WERI-Rb-1 (cell line): ENCODE results near the gene SETD3.
A peak's percentile ranks its signal among the peaks of the same experiment; 100 is the strongest.

Source experiments
- DNase-seq: peaks from one replicate; pipeline ENCODE4 v3.0.0-alpha.2; 2020
- H3K27ac ChIP-seq: fragments of 250-450 bp; sonication (Bioruptor Pico); 2 replicates; pipeline ENCODE4 v1.5.1; 2020; ENCODE audit warnings: mild to moderate bottlenecking, moderate library complexity
- H3K27me3 ChIP-seq: fragments of 250-450 bp; sonication (Bioruptor Pico); 2 replicates; pipeline ENCODE4 v1.5.1; 2021; ENCODE audit warnings: mild to moderate bottlenecking, low read depth, moderate library complexity; ENCODE audit not compliant: insufficient read depth, severe bottlenecking
- H3K36me3 ChIP-seq: fragments of 250-450 bp; sonication (Bioruptor Pico); 2 replicates; pipeline ENCODE4 v1.5.1; 2020; ENCODE audit warnings: mild to moderate bottlenecking, moderate library complexity
- H3K4me3 ChIP-seq: 2 replicates; pipeline ENCODE4 v1.5.1; 2011; ENCODE audit warnings: low read depth, mild to moderate bottlenecking, control low read depth, low read length
- H3K9me3 ChIP-seq: fragments of 250-450 bp; sonication (Bioruptor Pico); 2 replicates; pipeline ENCODE4 v1.5.1; 2021; ENCODE audit warnings: mild to moderate bottlenecking, moderate library complexity; ENCODE audit not compliant: severe bottlenecking
- TF ChIP-seq, protein P1 (sequence below): IDR thresholded peaks from 2 replicates; pipeline ENCODE4 v1.5.1; 2011; ENCODE audit warnings: low read depth, mild to moderate bottlenecking, control low read depth, inconsistent platforms, low read length

Gene SETD3

DNA sequence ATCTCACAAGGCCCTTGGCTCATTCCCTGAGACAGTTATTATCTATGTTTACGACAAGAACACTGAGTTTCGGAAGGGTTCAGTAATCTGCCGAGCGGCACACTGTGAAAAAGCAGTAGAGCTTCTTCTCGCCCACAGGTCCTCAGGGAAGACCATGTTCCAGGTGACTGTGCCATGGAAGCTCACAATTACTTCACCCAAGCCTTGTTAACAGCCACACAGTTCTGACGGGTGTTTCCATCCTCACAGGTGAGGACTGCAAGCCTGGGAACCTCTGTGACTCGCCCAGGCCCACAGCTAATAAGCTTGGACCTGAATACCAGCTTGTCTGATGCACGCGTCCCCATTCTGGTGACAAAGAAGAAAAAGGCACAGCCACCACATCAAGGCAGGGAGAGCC is 15.4 kb downstream of the SETD3 start:
- peaks cover 30% of the 10 kb centered on the region for H3K36me3 ChIP-seq
- H3K4me3 ChIP-seq: no peak overlapping the region

DNA sequence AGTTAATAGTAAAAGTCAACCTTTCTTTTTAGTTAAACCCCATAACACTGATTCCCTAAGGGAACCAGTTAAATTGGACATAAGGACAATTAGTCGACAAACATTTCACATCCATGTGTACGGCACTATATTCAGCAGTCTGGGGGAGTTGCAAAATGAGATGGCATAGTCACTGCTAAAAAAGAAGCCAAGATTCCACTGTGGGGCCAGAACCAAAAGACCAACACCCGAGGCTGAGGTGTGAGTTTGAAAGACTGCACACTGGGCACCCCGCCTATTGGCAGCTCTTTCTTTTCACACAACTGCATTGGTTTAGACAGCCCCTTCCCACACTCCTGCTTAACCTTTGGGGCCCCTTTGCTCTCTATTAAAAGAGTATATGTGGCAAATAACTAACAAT is 16.7 kb downstream of the SETD3 start:
- Histone ChIP-seq H3K9me3 (no peaks in the 10 kb centered on the region), H3K4me3 (no peak overlapping the region), H3K36me3 (peaks cover 34% of the 10 kb centered on the region), H3K27ac (no peak overlapping the region), H3K27me3 (no peaks in the 10 kb centered on the region)
- DNase-seq: no peak
- TF ChIP-seq, protein P1, sequence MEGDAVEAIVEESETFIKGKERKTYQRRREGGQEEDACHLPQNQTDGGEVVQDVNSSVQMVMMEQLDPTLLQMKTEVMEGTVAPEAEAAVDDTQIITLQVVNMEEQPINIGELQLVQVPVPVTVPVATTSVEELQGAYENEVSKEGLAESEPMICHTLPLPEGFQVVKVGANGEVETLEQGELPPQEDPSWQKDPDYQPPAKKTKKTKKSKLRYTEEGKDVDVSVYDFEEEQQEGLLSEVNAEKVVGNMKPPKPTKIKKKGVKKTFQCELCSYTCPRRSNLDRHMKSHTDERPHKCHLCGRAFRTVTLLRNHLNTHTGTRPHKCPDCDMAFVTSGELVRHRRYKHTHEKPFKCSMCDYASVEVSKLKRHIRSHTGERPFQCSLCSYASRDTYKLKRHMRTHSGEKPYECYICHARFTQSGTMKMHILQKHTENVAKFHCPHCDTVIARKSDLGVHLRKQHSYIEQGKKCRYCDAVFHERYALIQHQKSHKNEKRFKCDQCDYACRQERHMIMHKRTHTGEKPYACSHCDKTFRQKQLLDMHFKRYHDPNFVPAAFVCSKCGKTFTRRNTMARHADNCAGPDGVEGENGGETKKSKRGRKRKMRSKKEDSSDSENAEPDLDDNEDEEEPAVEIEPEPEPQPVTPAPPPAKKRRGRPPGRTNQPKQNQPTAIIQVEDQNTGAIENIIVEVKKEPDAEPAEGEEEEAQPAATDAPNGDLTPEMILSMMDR: no peak

More for the DNA sequence above, 15.4 kb downstream of the SETD3 start:
- Histone ChIP-seq H3K27ac (no peak overlapping the region), H3K9me3 (no peaks in the 10 kb centered on the region), H3K27me3 (no peaks in the 10 kb centered on the region)
- no peak for DNase-seq
- TF ChIP-seq, protein P1: no peak

DNA sequence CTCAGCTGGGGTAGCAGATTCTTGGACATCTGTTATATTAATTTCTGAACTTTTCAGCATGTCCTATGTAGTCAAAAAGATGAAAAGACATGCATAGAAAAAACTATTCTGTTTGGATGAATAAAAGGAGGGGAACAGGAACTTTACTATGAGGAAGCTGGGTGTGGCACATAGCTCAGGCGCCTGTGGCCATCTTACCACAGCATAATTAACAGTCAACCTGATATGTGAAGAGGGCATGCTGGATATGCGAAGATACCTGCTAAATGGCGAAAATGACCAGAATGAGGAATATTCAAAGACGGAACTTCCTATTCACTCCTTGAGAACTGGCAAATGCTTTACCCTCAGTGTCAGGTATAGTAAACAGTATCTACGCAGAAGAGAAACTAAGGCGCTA is 18.4 kb downstream of the SETD3 start:
- Histone ChIP-seq H3K4me3 (no peak overlapping the region), H3K9me3 (no peaks in the 10 kb centered on the region), H3K27ac (no peak overlapping the region), H3K27me3 (no peaks in the 10 kb centered on the region), H3K36me3 (peaks cover 48% of the 10 kb centered on the region)
- TF ChIP-seq, protein P1: no peak
- DNase-seq: no peak

DNA sequence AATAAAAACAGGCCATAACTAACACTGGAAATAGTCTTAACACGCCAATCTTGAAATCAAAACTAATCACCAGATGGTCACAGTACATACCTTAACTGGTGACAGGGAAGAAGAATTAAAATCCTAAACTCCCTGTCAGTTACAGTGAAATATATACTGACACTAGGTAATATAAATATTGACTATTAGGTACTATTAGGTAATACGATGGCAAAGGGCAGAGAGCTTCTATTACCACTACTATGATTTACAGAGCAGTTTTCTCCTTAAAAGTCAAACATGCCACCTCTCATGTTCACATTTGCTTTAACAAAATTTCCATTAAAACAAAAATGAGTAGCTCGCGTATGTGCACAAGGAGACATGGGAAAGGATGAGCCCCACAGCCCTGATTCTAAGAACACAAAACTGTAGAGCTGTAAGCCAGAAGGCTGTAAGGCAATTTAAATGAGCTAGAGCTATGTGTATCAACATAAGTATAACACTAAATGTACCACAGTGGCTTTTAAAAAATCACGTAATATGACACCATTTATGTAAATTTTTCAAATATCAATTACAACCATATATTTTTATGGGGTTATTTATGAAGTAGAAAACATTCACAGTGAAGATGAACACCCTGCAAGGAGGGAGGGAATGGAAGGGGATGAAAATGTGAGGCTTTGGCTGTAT is 19.1 kb downstream of the SETD3 start:
- TF ChIP-seq, protein P1: no peak
- DNase-seq: no peak
- Histone ChIP-seq H3K9me3 (no peaks in the 10 kb centered on the region), H3K4me3 (no peak overlapping the region), H3K27ac (no peak overlapping the region), H3K27me3 (no peaks in the 10 kb centered on the region), H3K36me3 (peaks cover 53% of the 10 kb centered on the region)

DNA sequence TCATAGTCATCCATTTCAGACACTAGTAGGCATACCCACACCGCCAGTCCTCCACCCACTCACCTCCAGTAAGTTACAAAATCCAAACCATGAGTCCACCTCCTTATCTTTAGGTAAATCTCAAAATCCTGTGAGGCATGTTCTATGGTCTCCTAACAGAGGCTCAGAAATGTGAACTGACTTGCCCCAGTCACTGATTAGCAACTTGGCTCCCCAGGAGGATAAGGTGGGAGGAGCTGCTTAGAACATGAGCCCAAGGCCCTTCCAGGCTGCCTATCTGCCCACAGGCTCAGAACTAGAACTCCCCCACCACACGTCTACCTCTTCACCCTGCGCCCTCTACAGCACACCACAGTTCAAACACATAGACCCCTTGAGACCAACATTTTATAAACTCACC is 19.9 kb downstream of the SETD3 start:
- Histone ChIP-seq H3K27me3 (no peaks in the 10 kb centered on the region), H3K27ac (no peak overlapping the region), H3K9me3 (no peaks in the 10 kb centered on the region), H3K4me3 (no peak overlapping the region), H3K36me3 (peaks cover 55% of the 10 kb centered on the region)
- TF ChIP-seq, protein P1: peak; percentile 25; the same call in 1 of the 2 replicates
- peak; percentile 41 for DNase-seq

DNA sequence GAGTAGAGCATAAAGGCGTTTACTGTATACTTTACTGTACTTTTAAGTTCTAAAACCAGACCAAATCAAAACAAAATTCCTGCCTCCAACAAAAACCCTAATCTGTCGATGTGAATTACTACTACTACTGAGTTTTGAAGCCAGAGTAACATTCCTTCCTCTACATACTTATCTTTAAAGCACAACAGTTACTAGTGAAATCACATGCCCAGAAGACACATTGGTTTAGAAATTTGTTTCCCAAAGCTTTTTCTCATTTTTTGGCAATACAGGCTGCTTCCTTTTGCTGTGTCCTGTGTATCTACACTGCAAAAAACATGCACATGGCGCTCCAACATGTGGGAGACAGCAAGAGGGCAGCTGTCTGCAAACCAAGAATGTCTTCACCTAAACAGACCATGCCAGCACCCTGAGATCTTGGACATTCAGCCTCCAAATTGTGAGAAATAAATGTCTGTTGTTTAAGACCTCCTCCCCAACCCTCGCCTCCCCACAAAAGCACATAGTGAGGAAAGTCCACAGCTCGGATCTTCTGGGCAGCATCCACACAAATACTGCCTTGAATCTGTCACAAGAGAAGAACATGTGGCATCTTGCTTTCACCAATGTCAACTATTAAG is 21.1 kb downstream of the SETD3 start:
- DNase-seq: no peak
- no peaks in the 10 kb centered on the region for H3K27me3 ChIP-seq
- no peak overlapping the region for H3K4me3 ChIP-seq
- TF ChIP-seq, protein P1: no peak
- H3K9me3 ChIP-seq: no peaks in the 10 kb centered on the region
- no peak overlapping the region for H3K27ac ChIP-seq
- peaks cover 59% of the 10 kb centered on the region for H3K36me3 ChIP-seq
